Measurements from ENCODE around the gene CDC42BPB.
A peak's percentile ranks its signal among the peaks of the same experiment; 100 is the strongest.

CDC42BPB gene

DNA sequence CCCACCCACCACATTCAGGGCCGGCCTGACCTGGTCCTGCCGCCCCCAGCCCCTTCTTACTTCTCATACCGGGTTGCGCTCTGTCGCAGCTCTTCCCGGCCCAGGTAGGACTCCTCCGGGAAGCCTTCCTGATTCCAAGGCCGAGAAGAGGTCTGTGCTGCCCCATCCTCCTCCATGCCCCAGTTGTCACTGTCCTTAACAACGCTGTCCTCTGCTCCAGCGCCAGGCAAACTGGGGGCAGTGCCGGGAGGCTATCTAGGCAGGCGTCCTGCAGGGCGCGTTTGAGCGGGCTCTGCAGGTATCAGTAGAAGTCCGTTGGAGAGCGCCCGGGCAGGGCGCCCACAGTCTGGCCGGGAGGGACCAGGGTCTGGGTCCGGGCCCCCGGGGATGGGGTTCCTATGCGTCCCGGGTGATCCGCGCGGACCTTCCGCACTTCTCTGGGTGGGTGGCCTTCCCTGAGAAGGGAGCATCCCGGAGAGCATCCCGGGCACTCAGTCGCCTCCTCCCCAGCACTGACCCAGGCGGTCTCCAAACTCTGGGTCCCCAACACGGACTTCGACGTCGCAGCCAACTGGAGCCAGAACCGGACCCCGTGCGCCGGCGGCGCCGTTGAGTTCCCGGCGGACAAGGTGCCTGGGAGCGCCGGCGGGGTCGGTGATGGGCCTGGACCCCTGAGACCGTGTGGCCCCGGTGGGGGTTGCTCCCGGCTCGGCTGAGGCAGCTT lies 134.0 kb downstream of the CDC42BPB start:
- no peak for DNase-seq

- DNase-seq: no peak
Measured at GRCh38 chr14:102922490-102923200, 134.7 kb downstream of the CDC42BPB start, which contains the start of gene AMN. Gene AMN, plus strand, starts transcription at chr14:102922663. Its CDS starts 26 bp downstream, at chr14:102922689.

DNA sequence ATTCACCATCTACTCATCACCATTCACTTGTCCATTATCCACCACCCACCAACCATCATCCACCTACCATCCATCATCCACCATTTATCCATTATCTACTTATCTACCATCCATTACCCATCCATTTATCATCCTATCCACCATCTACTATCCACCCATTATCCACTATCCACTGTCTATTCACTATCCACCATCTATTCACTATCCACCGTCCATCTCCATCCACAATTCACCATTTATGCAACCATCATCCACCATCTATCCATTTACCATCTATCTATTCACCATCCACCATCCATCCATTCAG lies 136.4 kb downstream of the CDC42BPB start:
- DNase-seq: no peak

DNA sequence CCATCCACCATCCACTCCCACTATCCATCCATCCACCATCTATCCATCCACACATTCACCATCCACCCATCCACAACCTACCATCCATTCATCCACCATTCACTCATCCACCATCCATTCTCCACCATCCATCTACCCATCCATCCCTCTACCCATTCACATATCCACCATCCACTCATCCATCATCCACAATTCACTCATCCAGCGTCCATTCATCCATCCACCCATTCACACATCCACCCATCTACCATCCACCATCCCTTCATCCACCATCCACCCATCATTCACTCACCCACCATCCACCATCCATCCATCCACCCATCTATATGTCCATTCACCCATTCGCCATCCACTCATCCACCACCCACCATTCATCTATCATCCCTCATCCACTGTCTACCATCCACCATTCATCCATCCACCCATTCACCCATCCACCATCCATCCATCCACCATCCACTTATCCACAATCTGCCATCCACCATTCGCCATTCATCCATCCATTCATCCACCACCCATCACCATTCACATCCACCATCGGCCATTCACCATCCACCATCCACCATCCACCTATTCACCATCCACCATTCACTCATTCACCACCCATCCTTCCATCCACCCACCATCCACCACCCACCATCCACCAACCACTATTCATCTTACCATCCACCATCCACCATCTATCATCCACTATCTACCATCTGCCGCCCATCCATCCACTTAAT lies 136.9 kb downstream of the CDC42BPB start:
- no peak for DNase-seq

GRCh38 chr14:102918438-102918837 lies 138.9 kb downstream of the CDC42BPB start:
- no peak for DNase-seq

GRCh38 chr14:102917469-102918211 lies 139.7 kb downstream of the CDC42BPB start:
- DNase-seq: peak; percentile 51

DNA sequence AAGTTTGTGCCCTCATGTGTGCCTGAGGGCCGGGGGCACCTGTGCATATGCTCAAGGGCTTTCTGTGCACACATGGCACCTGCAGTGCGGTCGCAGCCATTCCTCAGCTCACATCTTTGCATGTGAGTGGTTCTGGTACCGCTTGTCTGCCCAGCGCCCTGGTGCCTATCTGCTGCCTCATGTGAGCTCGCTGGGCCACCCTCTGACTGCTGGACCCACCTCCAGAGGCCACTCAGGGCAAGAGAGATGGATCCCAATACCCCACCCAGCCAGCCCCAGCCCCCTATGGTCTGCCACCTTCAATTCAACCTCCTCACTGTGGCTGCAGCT lies 140.3 kb downstream of the CDC42BPB start:
- DNase-seq: peak; percentile 38

- no peak for DNase-seq
Measured at GRCh38 chr14:102916347-102917055, 140.8 kb downstream of the CDC42BPB start.

- no peak for DNase-seq
Measured at GRCh38 chr14:102915292-102916110, 141.8 kb downstream of the CDC42BPB start.

DNA sequence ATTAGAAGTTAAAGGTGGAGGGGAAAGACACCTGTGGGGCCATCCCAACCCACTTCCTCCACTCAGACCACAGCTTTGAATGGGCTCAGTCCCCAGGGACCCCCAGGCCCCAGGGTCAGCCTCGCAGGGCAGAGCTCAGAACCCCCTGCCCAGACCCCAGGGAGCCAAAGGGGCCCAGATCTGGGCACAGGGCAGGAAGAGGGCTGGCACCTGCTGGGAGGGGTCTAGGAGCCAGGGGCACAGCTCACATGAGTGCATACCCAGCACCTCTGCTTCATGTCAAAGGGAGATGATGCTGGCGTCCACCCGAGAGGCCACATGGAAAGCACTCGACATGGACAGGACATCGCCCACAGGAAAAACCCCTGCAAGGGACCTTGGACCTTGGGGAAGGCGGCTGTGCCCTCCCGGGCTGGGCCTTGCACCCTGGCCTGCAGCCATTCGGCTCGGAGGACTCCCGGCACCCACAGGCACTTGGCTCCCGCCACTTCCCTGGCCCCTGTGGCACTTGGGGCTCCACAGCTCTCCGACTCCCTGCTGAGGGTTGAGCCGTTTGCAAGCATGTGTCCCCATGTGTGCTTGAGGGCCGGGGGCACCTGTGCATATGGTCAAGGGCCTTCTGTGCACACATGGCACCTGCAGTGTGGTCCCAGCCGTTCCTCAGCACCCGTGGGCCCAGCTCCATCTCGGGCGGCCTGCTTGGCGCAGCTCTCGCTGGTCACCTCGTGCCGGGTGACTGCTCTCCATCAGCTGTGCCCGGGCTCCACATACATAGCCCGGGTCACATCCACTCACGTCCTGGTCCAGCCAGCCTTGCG lies 142.7 kb downstream of the CDC42BPB start:
- DNase-seq: no peak

GRCh38 chr14:102913341-102914211 lies 143.8 kb downstream of the CDC42BPB start:
- DNase-seq: peak; percentile 9

GRCh38 chr14:102911991-102912761 lies 145.2 kb downstream of the CDC42BPB start:
- no peak for DNase-seq

DNA sequence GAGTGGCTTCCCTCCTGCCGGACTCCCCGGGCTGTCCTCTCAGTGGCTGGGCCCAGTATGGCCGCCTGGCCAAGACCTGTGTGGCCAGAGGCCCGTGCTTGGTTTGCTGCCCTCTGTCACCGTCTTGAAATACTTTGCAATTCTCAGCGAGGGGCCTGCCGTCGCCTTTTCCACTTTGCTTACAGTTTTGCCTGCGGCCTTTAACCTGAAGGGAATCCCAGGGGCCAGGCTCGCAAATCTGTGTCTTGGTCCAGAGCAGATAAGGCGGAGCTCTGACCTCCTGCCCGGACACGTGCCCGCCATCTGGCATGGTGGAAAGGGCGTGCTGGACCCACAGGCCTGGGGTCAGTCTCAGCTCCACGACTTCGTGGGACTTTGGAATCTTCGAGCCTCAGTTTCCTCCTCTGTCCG lies 145.8 kb downstream of the CDC42BPB start:
- peak; percentile 10 for DNase-seq

DNA sequence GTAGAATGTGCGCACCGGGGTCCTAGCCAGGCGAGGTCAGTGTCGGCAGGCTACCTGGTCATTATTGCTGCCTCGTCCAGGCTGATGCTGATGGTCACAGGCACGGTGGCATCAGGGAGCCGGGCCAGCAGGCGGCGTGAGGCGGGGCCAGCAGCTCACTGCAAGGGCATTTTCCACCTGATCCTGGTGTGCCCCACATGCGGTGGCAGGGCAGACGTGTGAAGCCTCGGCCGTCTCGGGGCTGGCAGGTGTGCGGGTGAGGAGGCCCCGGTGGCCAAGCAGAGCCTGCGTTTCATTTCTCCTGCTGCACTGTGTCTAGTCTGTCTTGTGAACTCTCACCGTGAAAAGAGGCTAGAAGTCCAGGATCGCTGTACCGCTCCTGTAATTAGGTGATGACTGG lies 146.9 kb downstream of the CDC42BPB start:
- peak; percentile 4 for DNase-seq

GRCh38 chr14:102909911-102910310 lies 147.4 kb downstream of the CDC42BPB start:
- no peak for DNase-seq

- DNase-seq: no peak
Measured at GRCh38 chr14:102909462-102909861, 147.9 kb downstream of the CDC42BPB start.

DNA sequence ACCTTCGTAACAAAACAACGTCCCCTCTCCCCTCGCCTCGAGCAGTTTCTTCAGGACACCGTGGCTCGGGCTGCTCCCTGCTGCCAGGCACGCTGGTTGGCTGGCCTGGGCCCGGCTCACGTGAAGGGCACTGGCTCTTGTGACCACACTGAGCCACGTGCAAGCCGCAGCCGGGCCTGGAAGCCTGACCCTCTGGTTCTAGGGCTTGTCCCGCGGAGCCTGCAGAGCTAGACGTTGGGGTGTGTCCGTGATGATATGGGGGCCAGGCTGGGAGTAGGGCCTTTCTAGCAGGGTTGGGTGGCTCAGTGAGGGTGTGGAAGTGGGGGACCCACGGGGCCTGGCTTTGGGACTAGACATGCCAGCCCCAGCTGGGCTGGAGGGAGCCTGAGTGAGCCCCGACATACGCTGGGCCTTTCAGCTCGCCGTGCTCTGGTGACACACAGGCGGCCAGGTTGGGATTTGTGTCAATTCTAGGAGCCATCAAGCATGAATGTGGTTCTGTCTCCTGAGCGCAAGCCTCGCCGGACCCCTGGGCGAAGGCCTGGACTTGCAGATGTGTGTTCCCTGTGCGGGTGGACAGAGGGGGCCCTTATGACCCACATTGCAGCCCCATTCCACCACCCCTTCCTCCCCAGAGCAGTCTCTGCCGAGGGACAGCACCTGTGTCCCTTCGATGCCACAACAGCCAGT lies 148.4 kb downstream of the CDC42BPB start:
- DNase-seq: no peak
